Left ventricle myocardium inferior (tissue), 1 donor: ENCODE results near the gene TMEM92. TPM values are rescaled to one million over a fixed set of nuclear protein-coding genes. Genes with fewer than 3 reads are reported as not detected.

Experiments
- DNase-seq: peaks from one replicate; pipeline ENCODE4 v3.0.0-alpha.2; 2020
- H3K27ac ChIP-seq: fragments of 200-600 bp; replicated peaks from 2 replicates; pipeline ENCODE4 v1.8.0; 2021
- H3K27me3 ChIP-seq: fragments of 200-600 bp; 2 replicates; pipeline ENCODE4 v1.8.0; 2021; ENCODE audit warnings: low read depth
- H3K36me3 ChIP-seq: fragments of 200-600 bp; 2 replicates; pipeline ENCODE4 v1.8.0; 2021
- H3K4me1 ChIP-seq: fragments of 200-600 bp; 2 replicates; pipeline ENCODE4 v1.8.0; 2021
- H3K4me3 ChIP-seq: fragments of 200-600 bp; 2 replicates; pipeline ENCODE4 v1.8.0; 2021; ENCODE audit warnings: mild to moderate bottlenecking, moderate library complexity
- H3K9me3 ChIP-seq: fragments of 200-600 bp; replicated peaks from 2 replicates; pipeline ENCODE4 v1.8.0; 2021
- CTCF ChIP-seq: fragments of 200-600 bp; IDR thresholded peaks from 2 replicates; pipeline ENCODE4 v1.8.0; 2021; ENCODE audit warnings: antibody characterized with exemption, mild to moderate bottlenecking, borderline replicate concordance
- intact Hi-C: fragments of 100-400 bp; cut with micrococcal nuclease; formaldehyde crosslinking; loops from one replicate; pipeline ENCODE4 v1.11.0; 2022
- total RNA-seq: library from RNA; stranded (reverse); fragmentation: NEBNext Ultra II Directional; extraction: Animal tissue kit (Norgen Biotek cat#: 25700); gene quantifications from one replicate; pipeline ENCODE4 v1.2.1, GENCODE V29; 2021
- donor health status: DM: no; HTN: yes; CAD: no; lungs with severe emphysema.

The TMEM92 gene
- total RNA-seq, 1 donor from 2014 or later = not detected

- Histone ChIP-seq H3K4me3 (no peak overlapping the region), H3K4me1 (peaks cover 3% of the 10 kb centered on the region), H3K36me3 (no peaks in the 10 kb centered on the region), H3K27me3 (peaks cover 5% of the 10 kb centered on the region), H3K9me3 (no peaks in the 10 kb centered on the region), H3K27ac (no peak overlapping the region)
- TF ChIP-seq CTCF = no peak
- no peak for DNase-seq
- intact Hi-C loops = no loop called here
These were observed 52.6 kb downstream of the TMEM92 start for GRCh38 chr17:50326831-50327364.

GRCh38 chr17:50328363-50329325, 54.4 kb downstream of the TMEM92 start:
- no peak for DNase-seq
- TF ChIP-seq CTCF = no peak

GRCh38 chr17:50329716-50330115, 55.5 kb downstream of the TMEM92 start:
- Histone ChIP-seq H3K9me3 (no peaks in the 10 kb centered on the region), H3K4me3 (no peak overlapping the region), H3K4me1 (peaks cover 6% of the 10 kb centered on the region), H3K27me3 (peaks cover 5% of the 10 kb centered on the region), H3K27ac (no peak overlapping the region), H3K36me3 (no peaks in the 10 kb centered on the region)
- DNase-seq = no peak
- intact Hi-C loops = no loop called here
- no peak for TF ChIP-seq CTCF

More at GRCh38 chr17:50328363-50329325, 54.4 kb downstream of the TMEM92 start:
- no peaks in the 10 kb centered on the region for H3K9me3 ChIP-seq
- peaks cover 6% of the 10 kb centered on the region for H3K4me1 ChIP-seq
- H3K27me3 ChIP-seq = peaks cover 5% of the 10 kb centered on the region
- no peak overlapping the region for H3K4me3 ChIP-seq
- no peak overlapping the region for H3K27ac ChIP-seq
- intact Hi-C loops = no loop called here
- H3K36me3 ChIP-seq = no peaks in the 10 kb centered on the region

GRCh38 chr17:50330151-50330775, 56.0 kb downstream of the TMEM92 start:
- Histone ChIP-seq H3K27me3 (peaks cover 9% of the 10 kb centered on the region), H3K27ac (no peak overlapping the region), H3K4me3 (no peak overlapping the region), H3K4me1 (peaks cover 6% of the 10 kb centered on the region), H3K36me3 (no peaks in the 10 kb centered on the region), H3K9me3 (no peaks in the 10 kb centered on the region)
- intact Hi-C loops = no loop called here
- no peak for TF ChIP-seq CTCF
- DNase-seq = no peak

Other genes starting within 250 kb of the TMEM92 start
- gene ITGA3, start 218.4 kb upstream of the TMEM92 start, total RNA-seq = 17.0 TPM
- 206 TPM for gene PDK2, start 179.1 kb upstream of the TMEM92 start, total RNA-seq
- 1.6 TPM for gene SAMD14, start 144.3 kb upstream of the TMEM92 start, total RNA-seq
- gene PPP1R9B, start 123.8 kb upstream of the TMEM92 start, total RNA-seq = 33.0 TPM
- 137 TPM for gene SGCA, start 108.5 kb upstream of the TMEM92 start, total RNA-seq
- gene COL1A1, start 72.8 kb upstream of the TMEM92 start, total RNA-seq = 45.8 TPM
- 12.6 TPM for gene XYLT2, start 71.7 kb downstream of the TMEM92 start, total RNA-seq
- gene MRPL27, start 98.7 kb downstream of the TMEM92 start, total RNA-seq = 85.0 TPM
- gene EME1, start 98.8 kb downstream of the TMEM92 start, total RNA-seq = 0.74 TPM
- 23.7 TPM for gene LRRC59, start 123.1 kb downstream of the TMEM92 start, total RNA-seq
- gene ACSF2, start 151.8 kb downstream of the TMEM92 start, total RNA-seq = 18.2 TPM
- gene CHAD, start 194.4 kb downstream of the TMEM92 start, total RNA-seq = not detected
- 51.7 TPM for gene RSAD1, start 204.4 kb downstream of the TMEM92 start, total RNA-seq
- 0.82 TPM for gene MYCBPAP, start 234.0 kb downstream of the TMEM92 start, total RNA-seq